Measurements from ENCODE around the gene ZGLP1.

DNA sequence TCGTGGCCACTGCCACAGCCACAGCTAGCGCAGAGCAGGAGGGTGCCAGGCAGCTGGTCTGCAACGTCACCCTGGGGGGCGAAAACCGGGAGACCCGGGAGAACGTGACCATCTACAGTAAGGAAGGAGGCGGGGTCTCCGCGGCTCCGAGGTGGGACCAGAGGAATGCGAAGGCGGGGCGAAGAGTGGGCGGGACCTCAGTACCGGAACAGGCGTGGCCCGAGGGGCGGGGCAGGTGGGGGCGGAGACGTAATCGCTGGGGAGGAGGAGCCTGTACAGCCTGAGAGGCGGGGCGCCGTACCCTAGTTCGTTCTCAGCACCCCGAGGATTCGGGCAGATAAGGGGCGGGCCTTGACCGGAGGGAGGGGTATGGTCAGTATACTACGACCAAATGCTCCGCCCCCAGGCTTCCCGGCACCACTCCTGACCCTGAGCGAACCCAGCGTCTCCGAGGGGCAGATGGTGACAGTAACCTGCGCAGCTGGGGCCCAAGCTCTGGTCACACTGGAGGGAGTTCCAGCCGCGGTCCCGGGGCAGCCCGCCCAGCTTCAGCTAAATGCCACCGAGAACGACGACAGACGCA lies 17.3 kb downstream of the ZGLP1 start:
- TF ChIP-seq, protein P1, sequence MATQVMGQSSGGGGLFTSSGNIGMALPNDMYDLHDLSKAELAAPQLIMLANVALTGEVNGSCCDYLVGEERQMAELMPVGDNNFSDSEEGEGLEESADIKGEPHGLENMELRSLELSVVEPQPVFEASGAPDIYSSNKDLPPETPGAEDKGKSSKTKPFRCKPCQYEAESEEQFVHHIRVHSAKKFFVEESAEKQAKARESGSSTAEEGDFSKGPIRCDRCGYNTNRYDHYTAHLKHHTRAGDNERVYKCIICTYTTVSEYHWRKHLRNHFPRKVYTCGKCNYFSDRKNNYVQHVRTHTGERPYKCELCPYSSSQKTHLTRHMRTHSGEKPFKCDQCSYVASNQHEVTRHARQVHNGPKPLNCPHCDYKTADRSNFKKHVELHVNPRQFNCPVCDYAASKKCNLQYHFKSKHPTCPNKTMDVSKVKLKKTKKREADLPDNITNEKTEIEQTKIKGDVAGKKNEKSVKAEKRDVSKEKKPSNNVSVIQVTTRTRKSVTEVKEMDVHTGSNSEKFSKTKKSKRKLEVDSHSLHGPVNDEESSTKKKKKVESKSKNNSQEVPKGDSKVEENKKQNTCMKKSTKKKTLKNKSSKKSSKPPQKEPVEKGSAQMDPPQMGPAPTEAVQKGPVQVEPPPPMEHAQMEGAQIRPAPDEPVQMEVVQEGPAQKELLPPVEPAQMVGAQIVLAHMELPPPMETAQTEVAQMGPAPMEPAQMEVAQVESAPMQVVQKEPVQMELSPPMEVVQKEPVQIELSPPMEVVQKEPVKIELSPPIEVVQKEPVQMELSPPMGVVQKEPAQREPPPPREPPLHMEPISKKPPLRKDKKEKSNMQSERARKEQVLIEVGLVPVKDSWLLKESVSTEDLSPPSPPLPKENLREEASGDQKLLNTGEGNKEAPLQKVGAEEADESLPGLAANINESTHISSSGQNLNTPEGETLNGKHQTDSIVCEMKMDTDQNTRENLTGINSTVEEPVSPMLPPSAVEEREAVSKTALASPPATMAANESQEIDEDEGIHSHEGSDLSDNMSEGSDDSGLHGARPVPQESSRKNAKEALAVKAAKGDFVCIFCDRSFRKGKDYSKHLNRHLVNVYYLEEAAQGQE (IDR thresholded peaks at IDR 0.05; ENCODE audit: insufficient read depth in 1 of 2, low read depth in 2 of 2, low read length in 1 of 2): no peak
- TF ChIP-seq SIN3A (IDR thresholded peaks at IDR 0.05; ENCODE audit: borderline replicate concordance, insufficient read depth, low read depth, low read length): no peak

Measured in Panc1 (cell line).